ENCODE measurements around the gene PROX2. TPM values are rescaled to one million over a fixed set of nuclear protein-coding genes. Genes with fewer than 3 reads are reported as not detected.

PROX2 gene
- total RNA-seq, 4 donors from 2014 or later, result not detected

Other genes with a start within 250 kb of the PROX2 start
- gene AREL1, start 163.1 kb downstream of the PROX2 start, total RNA-seq, result 10 to 100 TPM in 3 of 4 donors, 1 to 10 TPM in 1; 2.1 to 33.8 (median 22.3) TPM
- 100 to 1,000 TPM in 1 of 4 donors, 10 to 100 TPM in 2, 1 to 10 TPM in 1; 6.4 to 116 (median 46.6) TPM for gene FCF1, start 163.0 kb downstream of the PROX2 start, total RNA-seq
- 100 to 1,000 TPM in 2 of 4 donors, 10 to 100 TPM in 1, 1 to 10 TPM in 1; 8.8 to 118 (median 91.9) TPM for gene YLPM1, start 112.8 kb downstream of the PROX2 start, total RNA-seq
- gene DLST, start 5.8 kb upstream of the PROX2 start, total RNA-seq, result 10 to 100 TPM; 31.8 to 77.2 (median 62.7) TPM
- gene RPS6KL1, start 47.1 kb upstream of the PROX2 start, total RNA-seq, result 10 to 100 TPM in 1 of 4 donors, 1 to 10 TPM in 1, under 1 TPM in 1, not detected in 1; 0.26 to 11.1 (median 3.0) TPM
- gene PGF, start 79.5 kb upstream of the PROX2 start, total RNA-seq, result 10 to 100 TPM in 2 of 4 donors, 1 to 10 TPM in 2; 2.7 to 32.4 (median 15.4) TPM
- gene EIF2B2, start 126.8 kb upstream of the PROX2 start, total RNA-seq, result 10 to 100 TPM; 27.3 to 41.9 (median 35.5) TPM
- gene MLH3, start 175.3 kb upstream of the PROX2 start, total RNA-seq, result 10 to 100 TPM; 16.4 to 83.4 (median 50.1) TPM
- 10 to 100 TPM; 11.8 to 30.6 (median 21.4) TPM for gene ACYP1, start 187.9 kb upstream of the PROX2 start, total RNA-seq
- gene ZC2HC1C, start 193.5 kb upstream of the PROX2 start, total RNA-seq, result 1 to 10 TPM in 2 of 4 donors, under 1 TPM in 1, not detected in 1; 0.26 to 4.7 (median 2.4) TPM